ENCODE data around the gene ERC2. TPM values are rescaled to one million over a fixed set of nuclear protein-coding genes. Genes with fewer than 3 reads are reported as not detected.

Gene ERC2
- total and polyA plus RNA-seq, 9 donors, result 1.2 to 9.4 (median 5.4) TPM

DNA sequence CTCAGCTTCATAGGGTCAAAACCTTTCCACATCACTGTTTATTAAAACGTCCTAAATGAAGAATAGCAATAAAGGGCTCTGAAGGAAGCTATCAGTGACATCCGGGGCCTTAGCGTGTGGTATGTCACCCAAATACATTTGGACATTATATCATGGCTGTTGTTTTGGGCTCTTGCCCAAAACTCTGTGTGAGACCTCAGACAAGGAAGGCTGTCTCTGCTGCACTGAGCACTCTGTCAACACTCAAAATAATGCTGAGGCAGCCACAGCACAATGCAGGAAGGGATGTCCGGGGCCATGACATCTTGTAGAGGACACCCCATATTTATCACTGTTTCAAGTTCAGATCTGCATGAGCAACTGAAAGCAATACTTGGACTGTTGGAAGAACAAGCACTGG is 687.4 kb downstream of the ERC2 start:
- no peak for DNase-seq
- no peaks in the 10 kb centered on the region for H3K9me3 ChIP-seq
- no peaks in the 10 kb centered on the region for H3K4me1 ChIP-seq (ENCODE audit: insufficient read depth)
- no peak for TF ChIP-seq EP300 (IDR thresholded peaks at IDR 0.05)
- TF ChIP-seq POLR2A (IDR thresholded peaks at IDR 0.05), result no peak
- TF ChIP-seq, protein P1, sequence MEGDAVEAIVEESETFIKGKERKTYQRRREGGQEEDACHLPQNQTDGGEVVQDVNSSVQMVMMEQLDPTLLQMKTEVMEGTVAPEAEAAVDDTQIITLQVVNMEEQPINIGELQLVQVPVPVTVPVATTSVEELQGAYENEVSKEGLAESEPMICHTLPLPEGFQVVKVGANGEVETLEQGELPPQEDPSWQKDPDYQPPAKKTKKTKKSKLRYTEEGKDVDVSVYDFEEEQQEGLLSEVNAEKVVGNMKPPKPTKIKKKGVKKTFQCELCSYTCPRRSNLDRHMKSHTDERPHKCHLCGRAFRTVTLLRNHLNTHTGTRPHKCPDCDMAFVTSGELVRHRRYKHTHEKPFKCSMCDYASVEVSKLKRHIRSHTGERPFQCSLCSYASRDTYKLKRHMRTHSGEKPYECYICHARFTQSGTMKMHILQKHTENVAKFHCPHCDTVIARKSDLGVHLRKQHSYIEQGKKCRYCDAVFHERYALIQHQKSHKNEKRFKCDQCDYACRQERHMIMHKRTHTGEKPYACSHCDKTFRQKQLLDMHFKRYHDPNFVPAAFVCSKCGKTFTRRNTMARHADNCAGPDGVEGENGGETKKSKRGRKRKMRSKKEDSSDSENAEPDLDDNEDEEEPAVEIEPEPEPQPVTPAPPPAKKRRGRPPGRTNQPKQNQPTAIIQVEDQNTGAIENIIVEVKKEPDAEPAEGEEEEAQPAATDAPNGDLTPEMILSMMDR (IDR thresholded peaks at IDR 0.05), result no peak
- no peaks in the 10 kb centered on the region for H3K27me3 ChIP-seq
- no peak overlapping the region for H3K27ac ChIP-seq
- WGBS, 3 donors, result 76 to 83% (median 78%) methylated on average over 4 of the region's 4 CpGs
- no peaks in the 10 kb centered on the region for H3K36me3 ChIP-seq
- intact Hi-C loops (cut with DNase I), result no loop called here
- H3K4me3 ChIP-seq, result no peak overlapping the region

DNA sequence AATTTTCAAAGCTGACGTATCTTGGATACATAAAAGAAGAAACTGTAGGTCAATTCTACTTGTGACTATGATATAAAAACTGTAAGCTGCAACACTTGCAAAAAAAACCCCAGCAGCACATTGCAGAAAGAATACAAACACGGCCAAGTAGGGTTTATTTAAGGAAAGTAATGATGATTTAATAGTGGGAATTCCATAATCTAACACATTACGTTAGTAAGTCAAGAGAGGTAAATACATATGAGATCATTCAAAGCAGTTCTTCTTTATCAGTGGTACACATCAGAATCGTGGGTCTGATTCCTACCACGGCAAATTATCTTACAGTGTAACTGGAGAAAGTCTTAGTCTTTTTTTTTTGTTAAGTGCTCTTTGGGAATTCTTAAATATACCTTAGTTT is 688.7 kb downstream of the ERC2 start:
- Histone ChIP-seq H3K4me1 (ENCODE audit: insufficient read depth) (no peaks in the 10 kb centered on the region), H3K9me3 (no peaks in the 10 kb centered on the region), H3K27me3 (no peaks in the 10 kb centered on the region), H3K36me3 (no peaks in the 10 kb centered on the region), H3K27ac (no peak overlapping the region), H3K4me3 (no peak overlapping the region)
- 63 to 70% (median 67%) methylated on average over 5 of the region's 5 CpGs for WGBS, 3 donors
- intact Hi-C loops (cut with DNase I), result no loop called here
- DNase-seq, result no peak
- TF ChIP-seq EP300 (IDR thresholded peaks at IDR 0.05) (no peak), POLR2A (IDR thresholded peaks at IDR 0.05) (no peak)
- TF ChIP-seq, protein P1 (IDR thresholded peaks at IDR 0.05), result no peak

- DNase-seq, result no peak
- WGBS, 3 donors, result 88 to 90% (median 90%) methylated on average over 6 of the region's 6 CpGs
Measured at GRCh38 chr3:55775366-55776154, 692.7 kb downstream of the ERC2 start.

GRCh38 chr3:55774856-55775255 is 693.4 kb downstream of the ERC2 start:
- H3K27me3 ChIP-seq, result no peaks in the 10 kb centered on the region
- intact Hi-C loops (cut with DNase I), result no loop called here

More at GRCh38 chr3:55775366-55776154, 692.7 kb downstream of the ERC2 start:
- Histone ChIP-seq H3K4me3 (no peak overlapping the region), H3K27me3 (no peaks in the 10 kb centered on the region), H3K9me3 (no peaks in the 10 kb centered on the region), H3K27ac (no peak overlapping the region), H3K4me1 (ENCODE audit: insufficient read depth) (no peaks in the 10 kb centered on the region), H3K36me3 (no peaks in the 10 kb centered on the region)
- intact Hi-C loops (cut with DNase I), result no loop called here
- no peak for TF ChIP-seq POLR2A (IDR thresholded peaks at IDR 0.05)

More at GRCh38 chr3:55774856-55775255, 693.4 kb downstream of the ERC2 start:
- no peak overlapping the region for H3K27ac ChIP-seq
- no peaks in the 10 kb centered on the region for H3K9me3 ChIP-seq
- no peak overlapping the region for H3K4me3 ChIP-seq
- no peaks in the 10 kb centered on the region for H3K36me3 ChIP-seq
- 86 to 94% (median 91%) methylated on average over 2 of the region's 2 CpGs for WGBS, 3 donors
- TF ChIP-seq POLR2A (IDR thresholded peaks at IDR 0.05) (no peak), EP300 (IDR thresholded peaks at IDR 0.05) (no peak)
- TF ChIP-seq, protein P1 (IDR thresholded peaks at IDR 0.05), result no peak
- DNase-seq, result no peak
- H3K4me1 ChIP-seq (ENCODE audit: insufficient read depth), result no peaks in the 10 kb centered on the region

Data from ovary (tissue), 9 donors.